Spleen (tissue), 7 donors: ENCODE measurements around the gene CHRNA3.

ENCODE experiments used
- POLR2A ChIP-seq, 3 donors: fragments of 450-650 bp; IDR thresholded peaks; one replicate each; pipeline ENCODE4 v1.5.1; 2017; ENCODE audit warnings: antibody characterized with exemption in 3 of 3, mild to moderate bottlenecking in 1 of 3
- TF ChIP-seq, protein P1 (sequence below), 11 experiments: fragments of 200-600 bp in 7 of 11; fragments of 450-650 bp in 4 of 11; sonication (generic) in 4 of 11; IDR thresholded peaks in 8 of 11; conservative IDR thresholded peaks in 3 of 11; 1 replicate in 7 of 11; 2 replicates in 4 of 11; pipeline versions ENCODE4 v1.4.0 to v1.8.0; 2016 to 2021; ENCODE audit warnings: antibody characterized with exemption in 11 of 11, inconsistent platforms in 4 of 11, mild to moderate bottlenecking in 1 of 11
- donor health status: DM: no; HTN: no; CAD: no; lungs with moderate emphysema.
- donor health status: DM: no; HTN: no; CAD: no.
- donor health status: DM: no; HTN: no; CAD: no.

GRCh38 chr15:78603467-78603866, 17.3 kb downstream of the CHRNA3 start:
- TF ChIP-seq, protein P1, sequence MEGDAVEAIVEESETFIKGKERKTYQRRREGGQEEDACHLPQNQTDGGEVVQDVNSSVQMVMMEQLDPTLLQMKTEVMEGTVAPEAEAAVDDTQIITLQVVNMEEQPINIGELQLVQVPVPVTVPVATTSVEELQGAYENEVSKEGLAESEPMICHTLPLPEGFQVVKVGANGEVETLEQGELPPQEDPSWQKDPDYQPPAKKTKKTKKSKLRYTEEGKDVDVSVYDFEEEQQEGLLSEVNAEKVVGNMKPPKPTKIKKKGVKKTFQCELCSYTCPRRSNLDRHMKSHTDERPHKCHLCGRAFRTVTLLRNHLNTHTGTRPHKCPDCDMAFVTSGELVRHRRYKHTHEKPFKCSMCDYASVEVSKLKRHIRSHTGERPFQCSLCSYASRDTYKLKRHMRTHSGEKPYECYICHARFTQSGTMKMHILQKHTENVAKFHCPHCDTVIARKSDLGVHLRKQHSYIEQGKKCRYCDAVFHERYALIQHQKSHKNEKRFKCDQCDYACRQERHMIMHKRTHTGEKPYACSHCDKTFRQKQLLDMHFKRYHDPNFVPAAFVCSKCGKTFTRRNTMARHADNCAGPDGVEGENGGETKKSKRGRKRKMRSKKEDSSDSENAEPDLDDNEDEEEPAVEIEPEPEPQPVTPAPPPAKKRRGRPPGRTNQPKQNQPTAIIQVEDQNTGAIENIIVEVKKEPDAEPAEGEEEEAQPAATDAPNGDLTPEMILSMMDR (IDR thresholded peaks at IDR 0.05 in 8 of 11, conservative IDR thresholded peaks at IDR 0.05 in 3 of 11) = no peak
- no peak for TF ChIP-seq POLR2A (IDR thresholded peaks at IDR 0.05)
